Left ventricle myocardium superior (tissue), 1 donor: ENCODE measurements around the gene TRIM4. TPM values are rescaled to one million over a fixed set of nuclear protein-coding genes. Genes with fewer than 3 reads are reported as not detected.

Experiments
- ATAC-seq: fragments of 200-7000 bp; cut with Tn5 transposase; one replicate; pipeline ENCODE4 v1.9.1; 2020; ENCODE audit warnings: mild to moderate bottlenecking, moderate library complexity
- DNase-seq: peaks from one replicate; pipeline ENCODE4 v3.0.0-alpha.2; 2020
- intact Hi-C: fragments of 100-400 bp; cut with micrococcal nuclease; formaldehyde crosslinking; loops from one replicate; pipeline ENCODE4 v1.11.0; 2022
- total RNA-seq: library from RNA; stranded (reverse); fragmentation: NEBNext Ultra II Directional; extraction: Animal tissue kit (Norgen Biotek cat#: 25700); gene quantifications from one replicate; pipeline ENCODE4 v1.2.1, GENCODE V29; 2021
- donor health status: DM: no; HTN: yes; CAD: no; lungs with severe emphysema.

The TRIM4 gene
- total RNA-seq, 1 donor from 2014 or later = 7.1 TPM

DNA sequence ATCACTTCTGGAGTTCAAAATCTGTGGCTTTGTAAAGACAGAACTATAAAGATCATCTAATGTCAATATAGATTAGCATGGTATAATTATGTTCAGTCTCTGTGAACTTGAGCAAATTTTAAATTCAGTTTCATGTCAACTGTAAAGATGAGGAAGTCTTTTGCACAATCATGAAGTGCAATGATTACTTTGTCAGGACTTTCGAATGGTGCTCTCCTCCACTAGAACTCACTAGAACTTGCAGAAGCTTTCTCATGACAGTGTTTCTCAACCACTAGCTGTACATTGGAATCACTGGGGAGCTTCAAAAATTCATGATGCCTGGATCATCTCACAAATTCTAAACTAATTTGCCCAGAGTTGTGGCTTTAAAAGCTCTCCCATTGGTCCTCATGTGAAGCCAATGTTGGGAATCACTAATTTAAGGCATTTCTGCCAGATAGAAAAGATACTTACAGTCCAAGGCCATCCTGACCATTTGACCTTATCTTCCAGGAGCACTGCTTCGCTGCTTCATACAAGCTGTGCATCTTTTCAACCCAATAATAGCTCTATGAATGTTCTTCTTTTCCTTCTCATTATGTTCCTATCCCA is 55.4 kb downstream of the TRIM4 start:
- ATAC-seq (no peak), DNase-seq (no peak)
- intact Hi-C loops = no loop called here

DNA sequence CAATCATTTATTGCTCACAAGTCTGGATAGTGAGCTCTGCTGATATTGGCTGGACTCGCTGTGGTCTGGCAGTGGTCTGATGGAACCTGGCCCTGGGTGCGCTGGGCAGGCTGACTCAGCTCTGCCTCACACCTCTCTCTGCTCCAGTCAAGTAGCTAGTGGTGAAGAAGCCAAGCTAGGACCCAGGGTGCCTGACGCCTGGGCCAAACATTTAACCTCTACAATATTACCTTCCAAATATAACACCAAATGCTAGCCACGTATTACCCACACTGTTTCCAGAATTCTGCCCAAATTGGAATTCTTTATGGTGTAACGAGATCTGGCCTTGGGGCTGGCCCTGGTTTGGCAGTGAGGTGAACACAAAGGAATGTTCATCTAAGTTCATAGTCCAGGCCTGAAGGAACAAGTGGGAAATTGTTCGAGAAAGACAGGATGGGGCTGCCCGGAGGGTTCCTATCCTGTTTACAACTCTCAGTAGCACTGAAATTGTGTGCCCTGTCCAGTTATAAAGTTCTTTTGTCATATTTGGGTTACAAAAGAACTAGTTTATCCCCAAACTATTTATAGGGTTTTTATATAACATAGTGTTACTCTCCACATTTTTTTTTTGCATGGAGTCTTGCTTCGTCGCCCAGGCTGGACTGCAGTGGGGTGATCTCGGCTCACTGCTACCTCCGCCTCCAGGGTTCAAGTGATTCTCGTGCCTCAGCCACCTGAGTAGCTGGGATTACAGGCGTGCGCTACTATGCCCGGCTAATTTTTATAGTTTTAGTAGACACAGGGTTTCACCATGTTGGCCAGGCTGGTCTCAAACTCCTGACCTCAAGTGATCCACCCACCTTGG is 58.8 kb downstream of the TRIM4 start:
- intact Hi-C loops = no loop called here
- DNase-seq (no peak), ATAC-seq (peak; percentile 70)

DNA sequence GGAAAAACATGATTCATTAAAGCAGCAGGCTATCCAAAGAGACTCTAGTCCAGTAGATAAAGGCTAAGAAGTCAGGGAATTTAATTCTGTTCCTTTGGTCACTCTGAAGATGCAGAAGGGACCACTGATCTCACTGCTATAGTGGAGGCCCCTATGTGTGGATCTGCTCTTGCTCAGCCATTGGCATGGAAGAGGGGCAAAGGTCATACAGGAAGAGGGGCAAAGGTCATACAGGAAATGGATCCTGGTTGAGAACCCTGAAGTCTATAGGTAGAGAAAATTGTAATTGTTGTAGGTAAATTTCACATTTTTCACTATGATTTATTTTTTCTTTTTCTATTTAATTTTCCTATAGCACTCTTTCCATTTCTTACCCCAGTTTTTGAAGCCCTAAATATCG is 64.1 kb downstream of the TRIM4 start:
- DNase-seq (no peak), ATAC-seq (no peak)
- intact Hi-C loops = no loop called here

DNA sequence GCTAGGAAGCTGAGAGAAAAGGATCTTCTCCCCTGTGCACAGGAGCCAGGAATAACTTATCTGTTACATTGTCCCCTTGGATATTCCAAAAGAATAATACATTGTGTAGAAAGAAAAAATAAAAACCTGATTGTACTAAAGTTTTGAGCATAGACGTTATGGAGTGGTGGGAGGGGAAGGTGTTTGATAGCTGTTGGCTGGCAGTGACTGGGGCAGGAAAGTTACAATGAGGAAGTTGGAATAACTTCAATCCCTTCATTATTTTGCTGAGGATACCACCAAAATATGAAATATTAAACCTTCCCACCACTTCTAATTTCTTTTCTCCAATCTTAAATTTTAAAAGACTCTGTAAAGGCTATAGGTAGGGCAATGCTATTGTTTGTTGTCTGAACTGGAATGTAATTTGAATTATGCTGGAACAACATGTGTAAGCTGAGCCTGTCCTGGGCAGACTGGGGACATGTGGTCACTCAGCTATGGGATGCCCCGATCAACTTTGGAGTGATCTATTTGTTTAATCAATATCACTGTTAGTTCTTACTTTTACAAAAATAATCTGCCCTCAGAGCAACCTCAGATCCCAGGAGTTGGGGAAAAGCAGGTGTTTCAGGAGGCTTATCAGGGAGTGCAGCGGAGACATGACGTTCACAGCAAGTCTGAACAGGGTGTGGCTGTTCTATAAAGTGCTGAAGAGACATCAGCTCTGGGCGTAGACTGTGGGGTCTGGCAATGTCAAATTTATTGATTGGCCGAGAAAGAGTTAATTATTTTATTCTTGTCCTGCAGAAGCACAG is 70.7 kb downstream of the TRIM4 start:
- no peak for ATAC-seq
- intact Hi-C loops = no loop called here
- no peak for DNase-seq

DNA sequence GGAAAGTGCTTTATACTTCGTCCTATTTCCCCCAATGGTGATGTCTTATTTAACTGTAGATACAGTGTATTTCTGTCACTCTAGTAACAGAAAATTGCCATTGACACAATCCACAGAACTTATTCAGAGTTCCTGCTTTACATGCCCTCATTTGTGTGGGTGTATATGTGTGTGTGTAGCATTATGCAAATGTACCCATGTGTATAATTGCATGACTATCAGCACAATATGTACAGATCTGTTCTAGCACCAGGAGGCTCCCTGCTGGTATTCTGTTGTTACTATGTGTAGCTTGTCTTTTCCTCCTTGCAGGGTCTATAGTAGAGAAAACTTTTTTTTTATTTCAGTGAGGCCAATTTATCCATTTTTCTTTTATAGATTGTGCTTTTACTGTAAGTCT is 75.0 kb downstream of the TRIM4 start:
- DNase-seq (no peak), ATAC-seq (no peak)
- intact Hi-C loops = no loop called here

DNA sequence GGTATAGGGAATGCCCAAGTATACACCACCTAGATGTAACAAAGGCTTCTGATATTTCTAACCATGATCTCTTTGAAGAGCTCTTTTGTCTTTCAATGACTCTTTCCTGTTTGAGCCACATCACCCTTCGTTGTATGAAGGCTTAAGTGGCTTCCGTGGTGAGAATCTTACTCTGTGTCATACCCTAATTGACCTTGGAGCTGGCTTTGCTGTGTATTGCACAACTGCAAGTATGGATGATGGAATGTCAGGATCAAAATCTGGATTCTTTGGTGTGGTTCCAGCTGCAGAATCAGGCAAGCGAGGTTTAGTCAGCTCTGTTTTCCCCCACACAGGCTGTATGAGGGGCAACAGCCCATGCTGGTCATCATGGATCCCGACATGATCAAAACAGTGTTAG is 75.5 kb downstream of the TRIM4 start:
- no peak for ATAC-seq
- DNase-seq = no peak
- intact Hi-C loops = no loop called here

DNA sequence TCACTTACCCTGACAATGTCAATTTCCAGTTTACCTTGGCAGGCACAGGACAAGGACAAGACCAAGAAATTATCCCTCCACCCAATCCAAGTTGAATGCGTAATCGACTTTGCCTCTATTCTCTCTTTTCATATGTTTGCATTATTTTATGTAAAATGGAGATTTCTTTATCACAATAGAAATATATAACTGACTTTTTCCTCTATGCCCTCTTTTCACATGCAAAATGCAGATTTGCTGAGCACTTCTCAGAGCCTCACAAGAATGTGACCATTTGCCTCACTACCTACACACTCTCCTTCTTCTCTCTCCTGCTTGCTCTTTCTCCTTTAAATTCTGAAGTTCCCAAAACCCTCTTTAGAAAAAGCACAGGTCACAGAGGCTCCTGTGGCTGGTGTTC is 76.4 kb downstream of the TRIM4 start:
- intact Hi-C loops = no loop called here
- ATAC-seq (no peak), DNase-seq (no peak)

Other genes starting within 250 kb of the TRIM4 start
- 0.25 TPM for gene CYP3A5, start 239.5 kb downstream of the TRIM4 start, total RNA-seq
- gene CYP3A7, start 184.3 kb downstream of the TRIM4 start, total RNA-seq = not detected
- gene CYP3A4, start 135.3 kb downstream of the TRIM4 start, total RNA-seq = not detected
- not detected for gene CYP3A43, start 91.5 kb downstream of the TRIM4 start, total RNA-seq
- not detected for gene OR2AE1, start 42.5 kb downstream of the TRIM4 start, total RNA-seq
- 0.30 TPM for gene GJC3, start 10.1 kb upstream of the TRIM4 start, total RNA-seq
- gene AZGP1, start 56.5 kb upstream of the TRIM4 start, total RNA-seq = 70.9 TPM
- 33.3 TPM for gene ZKSCAN1, start 96.1 kb upstream of the TRIM4 start, total RNA-seq
- gene ZSCAN21, start 130.2 kb upstream of the TRIM4 start, total RNA-seq = 7.7 TPM
- gene ZNF3, start 162.2 kb upstream of the TRIM4 start, total RNA-seq = 15.6 TPM
- 126 TPM for gene COPS6, start 169.4 kb upstream of the TRIM4 start, total RNA-seq
- 23.9 TPM for gene MCM7, start 181.9 kb upstream of the TRIM4 start, total RNA-seq
- 15.3 TPM for gene AP4M1, start 182.1 kb upstream of the TRIM4 start, total RNA-seq
- 31.9 TPM for gene TAF6, start 199.8 kb upstream of the TRIM4 start, total RNA-seq
- 10.8 TPM for gene CNPY4, start 200.1 kb upstream of the TRIM4 start, total RNA-seq
- 2.8 TPM for gene MBLAC1, start 207.4 kb upstream of the TRIM4 start, total RNA-seq
- gene LAMTOR4, start 229.4 kb upstream of the TRIM4 start, total RNA-seq = 104 TPM
- 6.8 TPM for gene TRAPPC14, start 239.2 kb upstream of the TRIM4 start, total RNA-seq
- 2.0 TPM for gene GAL3ST4, start 249.1 kb upstream of the TRIM4 start, total RNA-seq